SK-N-SH (cell line): ENCODE measurements around the gene USP36. TPM values are rescaled to one million over a fixed set of nuclear protein-coding genes. Genes with fewer than 3 reads are reported as not detected.

Experiments used
- CTCF ChIA-PET: fragments of 300-600, 350-600 bp; formaldehyde crosslinking; extraction: SDS; loops from one replicate; lab custom pipeline; 2021; lab: Yijun Ruan, JAX
- POLR2A ChIA-PET: fragments of 350-600 bp; sonication (Branson Sonifier 250); formaldehyde crosslinking; extraction: SDS; loops from one replicate; lab custom pipeline; 2020; ENCODE audit warnings: antibody characterized with exemption, inconsistent platforms; lab: Yijun Ruan, JAX
- DNase-seq: peaks from one replicate; pipeline ENCODE4 v3.0.0; 2012
- H2AFZ ChIP-seq: fragments of 200-600 bp; sonication (generic); 2 replicates; pipeline ENCODE4 v1.8.1; 2016; ENCODE audit warnings: antibody characterized with exemption, mild to moderate bottlenecking, low read depth
- H3F3A ChIP-seq: fragments of 200-600 bp; sonication (generic); replicated peaks from 2 replicates; pipeline ENCODE3; 2016; ENCODE audit warnings: antibody characterized with exemption, mild to moderate bottlenecking; ENCODE audit not compliant: insufficient read depth
- H3K27ac ChIP-seq, 2 experiments: fragments of 200-500 bp in 1 of 2; fragments of 200-600 bp in 1 of 2; sonication (Bioruptor generic) in 1 of 2; sonication (generic), shearing (Covaris generic) in 1 of 2; 2 replicates each; pipeline versions ENCODE4 v1.5.1 to v1.6.1; 2014 to 2016; ENCODE audit warnings: low read depth in 2 of 2, inconsistent platforms in 1 of 2, low read length in 1 of 2, mild to moderate bottlenecking in 1 of 2, mixed read lengths in 1 of 2
- H3K27me3 ChIP-seq: fragments of 200-600 bp; sonication (generic), shearing (Covaris generic); 2 replicates; pipeline ENCODE4 v1.6.1; 2016; ENCODE audit warnings: mixed run types; ENCODE audit not compliant: insufficient read depth
- H3K36me3 ChIP-seq, 2 experiments: fragments of 200-500 bp in 1 of 2; fragments of 200-600 bp in 1 of 2; sonication (Bioruptor generic) in 1 of 2; sonication (generic) in 1 of 2; replicated peaks in 1 of 2; 2 replicates each; pipeline versions ENCODE3 to v1.5.1; 2014 to 2016; ENCODE audit warnings: low read length in 1 of 2, mild to moderate bottlenecking in 1 of 2; ENCODE audit not compliant: insufficient read depth in 2 of 2, control insufficient read depth in 1 of 2
- H3K4me1 ChIP-seq, 2 experiments: fragments of 200-500 bp in 1 of 2; fragments of 200-600 bp in 1 of 2; sonication (Bioruptor generic) in 1 of 2; sonication (generic), shearing (Covaris generic) in 1 of 2; 2 replicates each; pipeline versions ENCODE4 v1.5.1 to v1.6.1; 2014 to 2016; ENCODE audit warnings: low read depth in 1 of 2, low read length in 1 of 2, mixed run types in 1 of 2; ENCODE audit not compliant: insufficient read depth in 2 of 2, control insufficient read depth in 1 of 2
- H3K4me2 ChIP-seq: fragments of 200-600 bp; sonication (generic), shearing (Covaris generic); 2 replicates; pipeline ENCODE4 v1.6.1; 2017; ENCODE audit warnings: mixed run types
- H3K4me3 ChIP-seq, 2 experiments: fragments of 200-500 bp in 1 of 2; fragments of 200-600 bp in 1 of 2; sonication (Bioruptor generic) in 1 of 2; sonication (generic), shearing (Covaris generic) in 1 of 2; 2 replicates each; pipeline versions ENCODE4 v1.5.1 to v1.8.1; 2014 to 2016; ENCODE audit warnings: low read depth in 2 of 2, inconsistent platforms in 1 of 2, low read length in 1 of 2, mild to moderate bottlenecking in 1 of 2, mixed read lengths in 1 of 2, moderate library complexity in 1 of 2
- H3K79me2 ChIP-seq: fragments of 200-600 bp; sonication (generic); 2 replicates; pipeline ENCODE4 v1.8.1; 2017; ENCODE audit warnings: mild to moderate bottlenecking; ENCODE audit not compliant: insufficient read depth
- H3K9ac ChIP-seq: fragments of 200-600 bp; sonication (generic); 2 replicates; pipeline ENCODE4 v1.6.1; 2017; ENCODE audit warnings: mixed run types
- H3K9me2 ChIP-seq: fragments of 200-600 bp; sonication (generic); 2 replicates; pipeline ENCODE4 v1.6.1; 2017; ENCODE audit warnings: mixed run types
- H3K9me3 ChIP-seq: fragments of 200-600 bp; sonication (generic); 2 replicates; pipeline ENCODE4 v1.6.1; 2017; ENCODE audit warnings: mixed run types, mild to moderate bottlenecking, moderate library complexity
- H4K20me1 ChIP-seq: fragments of 200-600 bp; sonication (generic); 2 replicates; pipeline ENCODE4 v1.6.1; 2017; ENCODE audit warnings: mild to moderate bottlenecking, mixed run types; ENCODE audit not compliant: insufficient read depth
- CTCF ChIP-seq: fragments of 200-600 bp; sonication (generic); IDR thresholded peaks from 2 replicates; pipeline ENCODE4 v1.6.1; 2017; ENCODE audit warnings: antibody characterized with exemption, mild to moderate bottlenecking, moderate library complexity
- ELF1 ChIP-seq: IDR thresholded peaks from 2 replicates; pipeline ENCODE4 v1.4.0; 2012
- JUND ChIP-seq: IDR thresholded peaks from 2 replicates; pipeline ENCODE4 v1.4.0; 2012
- MXI1 ChIP-seq: IDR thresholded peaks from 2 replicates; pipeline ENCODE4 v1.6.1; 2012; ENCODE audit warnings: mild to moderate bottlenecking, low read depth, low read length, improper control_type of control experiment
- PBX3 ChIP-seq: IDR thresholded peaks from 2 replicates; pipeline ENCODE4; 2012
- RAD21 ChIP-seq: IDR thresholded peaks from 2 replicates; pipeline ENCODE4 v1.6.1; 2012; ENCODE audit warnings: mild to moderate bottlenecking, low read length
- RXRA ChIP-seq: IDR thresholded peaks from 2 replicates; pipeline ENCODE4 v1.4.0; 2012; ENCODE audit warnings: low read depth, mild to moderate bottlenecking, borderline replicate concordance
- SIN3A ChIP-seq: IDR thresholded peaks from 2 replicates; pipeline ENCODE4 v1.6.1; 2012; ENCODE audit warnings: low read depth, mild to moderate bottlenecking, low read length, moderate library complexity, borderline replicate concordance
- SMC3 ChIP-seq: IDR thresholded peaks from 2 replicates; pipeline ENCODE4 v1.6.1; 2012; ENCODE audit warnings: low read depth, low read length, improper control_type of control experiment
- TAF1 ChIP-seq: IDR thresholded peaks from 2 replicates; pipeline ENCODE4 v1.6.1; 2012; ENCODE audit warnings: low read depth, mild to moderate bottlenecking, low read length, moderate library complexity, borderline replicate concordance
- ZBTB33 ChIP-seq: IDR thresholded peaks from 2 replicates; pipeline ENCODE4 v1.4.0; 2012; ENCODE audit warnings: low read depth, borderline replicate concordance
- WGBS: methylation state at CpG from one replicate; pipeline ENCODE4 v1.1.6; 2017; ENCODE audit warnings: low lambda C conversion rate; 5-methylcytosine and 5-hydroxymethylcytosine counted together
- polyA plus RNA-seq, 3 experiments: library from polyadenylated mRNA; depleted of rRNA; stranded (reverse); fragments of >200 nt; gene quantifications; 2 replicates each; pipeline ENCODE4 v1.2.3, GENCODE V29; 2012
- TF ChIP-seq, protein P1 (sequence below): fragments of 150-350 bp; IDR thresholded peaks from 2 replicates; pipeline ENCODE4 v1.6.1; 2016; ENCODE audit warnings: mild to moderate bottlenecking, low read depth, low read length
- TF ChIP-seq, protein P2 (sequence below): fragments of 150-350 bp; IDR thresholded peaks from 2 replicates; pipeline ENCODE4 v1.6.1; 2017; ENCODE audit warnings: antibody characterized with exemption, low read length, low read depth, borderline replicate concordance

Gene USP36
- polyA plus RNA-seq, 1 of the 3 experiments (the other 2 are of a cell fraction): 34.6 TPM

- Histone ChIP-seq H3K36me3 (peaks cover 5 to 12% of the 10 kb centered on the region in 2 experiments), H3K9me2 (no peaks in the 10 kb centered on the region), H3K4me1 (peaks cover 13 to 68% of the 10 kb centered on the region in 2 experiments), H3K27ac (peak overlapping the region in 1 of 2 experiments; percentile 13; a peak in 1 of 4 replicates), H3K27me3 (no peaks in the 10 kb centered on the region), H3K4me2 (no peak overlapping the region), H3K9me3 (no peaks in the 10 kb centered on the region), H4K20me1 (peaks cover 34% of the 10 kb centered on the region), H3K9ac (no peak overlapping the region), H3K4me3 (no peak overlapping the region), H3K79me2 (peaks cover 99% of the 10 kb centered on the region), H2AFZ (no peak overlapping the region), H3F3A (peaks cover 26% of the 10 kb centered on the region)
- 91% methylated on average over 10 of the region's 10 CpGs for WGBS
- CTCF ChIA-PET: interaction anchor here (0.7 to 8.5 kb wide), 3 partner anchors 23 to 157 kb away, joined by 3 to 68 read pairs (median 7); no protein-coding TSS in a partner anchor
- POLR2A ChIA-PET: no interaction called here
- DNase-seq: no peak
- no peak for TF ChIP-seq MXI1
- no peak for TF ChIP-seq SMC3
- TF ChIP-seq RXRA: no peak
- TF ChIP-seq, protein P1, sequence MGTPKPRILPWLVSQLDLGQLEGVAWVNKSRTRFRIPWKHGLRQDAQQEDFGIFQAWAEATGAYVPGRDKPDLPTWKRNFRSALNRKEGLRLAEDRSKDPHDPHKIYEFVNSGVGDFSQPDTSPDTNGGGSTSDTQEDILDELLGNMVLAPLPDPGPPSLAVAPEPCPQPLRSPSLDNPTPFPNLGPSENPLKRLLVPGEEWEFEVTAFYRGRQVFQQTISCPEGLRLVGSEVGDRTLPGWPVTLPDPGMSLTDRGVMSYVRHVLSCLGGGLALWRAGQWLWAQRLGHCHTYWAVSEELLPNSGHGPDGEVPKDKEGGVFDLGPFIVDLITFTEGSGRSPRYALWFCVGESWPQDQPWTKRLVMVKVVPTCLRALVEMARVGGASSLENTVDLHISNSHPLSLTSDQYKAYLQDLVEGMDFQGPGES: no peak
- TF ChIP-seq ZBTB33: no peak
- TF ChIP-seq SIN3A: no peak
- TF ChIP-seq, protein P2, sequence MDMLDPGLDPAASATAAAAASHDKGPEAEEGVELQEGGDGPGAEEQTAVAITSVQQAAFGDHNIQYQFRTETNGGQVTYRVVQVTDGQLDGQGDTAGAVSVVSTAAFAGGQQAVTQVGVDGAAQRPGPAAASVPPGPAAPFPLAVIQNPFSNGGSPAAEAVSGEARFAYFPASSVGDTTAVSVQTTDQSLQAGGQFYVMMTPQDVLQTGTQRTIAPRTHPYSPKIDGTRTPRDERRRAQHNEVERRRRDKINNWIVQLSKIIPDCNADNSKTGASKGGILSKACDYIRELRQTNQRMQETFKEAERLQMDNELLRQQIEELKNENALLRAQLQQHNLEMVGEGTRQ: no peak
- TF ChIP-seq TAF1: no peak
- no peak for TF ChIP-seq RAD21
- TF ChIP-seq CTCF: no peak
- TF ChIP-seq JUND: no peak
- TF ChIP-seq PBX3: no peak
- no peak for TF ChIP-seq ELF1
These were observed 48.4 kb upstream of the USP36 start for GRCh38 chr17:78888941-78889518.
